Measurements from ENCODE around the gene TMEM41A. TPM values are rescaled to one million over a fixed set of nuclear protein-coding genes. Genes with fewer than 3 reads are reported as not detected.

Gene TMEM41A
- 18.5 TPM for total RNA-seq

- peak; percentile 95 for DNase-seq (ENCODE audit: low spot score)
- peak; percentile 96 for ATAC-seq
These were observed at the start of gene TMEM41A for GRCh38 chr3:185498503-185499396. TMEM41A (minus strand) TSS chr3:185499035; CDS start chr3:185498961, 74 bp downstream.

GRCh38 chr3:185540695-185541094, 41.9 kb upstream of the TMEM41A start:
- ATAC-seq, result no peak
- DNase-seq (ENCODE audit: low spot score), result no peak

- DNase-seq (ENCODE audit: low spot score) (no peak), ATAC-seq (no peak)
These were observed 41.1 kb upstream of the TMEM41A start for GRCh38 chr3:185539934-185540333.

GRCh38 chr3:185537369-185537970, 38.6 kb upstream of the TMEM41A start:
- ATAC-seq, result peak; percentile 27
- DNase-seq (ENCODE audit: low spot score), result no peak

GRCh38 chr3:185534511-185534910, 35.7 kb upstream of the TMEM41A start:
- DNase-seq (ENCODE audit: low spot score) (no peak), ATAC-seq (no peak)

- DNase-seq (ENCODE audit: low spot score) (no peak), ATAC-seq (no peak)
These were observed 34.1 kb upstream of the TMEM41A start for GRCh38 chr3:185532901-185533300.

- ATAC-seq (no peak), DNase-seq (ENCODE audit: low spot score) (no peak)
These were observed 32.0 kb upstream of the TMEM41A start for GRCh38 chr3:185530856-185531255.

- no peak for DNase-seq (ENCODE audit: low spot score)
These were observed 29.7 kb upstream of the TMEM41A start for GRCh38 chr3:185528532-185528931.

GRCh38 chr3:185527364-185527763, 28.5 kb upstream of the TMEM41A start:
- ATAC-seq (no peak), DNase-seq (ENCODE audit: low spot score) (no peak)

More at GRCh38 chr3:185528532-185528931, 29.7 kb upstream of the TMEM41A start:
- no peak for ATAC-seq

GRCh38 chr3:185526349-185526951, 27.6 kb upstream of the TMEM41A start:
- ATAC-seq (no peak), DNase-seq (ENCODE audit: low spot score) (no peak)

- ATAC-seq, result no peak
- DNase-seq (ENCODE audit: low spot score), result no peak
These were observed 22.7 kb upstream of the TMEM41A start for GRCh38 chr3:185521349-185522138.

- peak; percentile 85 for ATAC-seq
These were observed 20.2 kb upstream of the TMEM41A start for GRCh38 chr3:185519021-185519420.

GRCh38 chr3:185517387-185518130, 18.7 kb upstream of the TMEM41A start:
- DNase-seq (ENCODE audit: low spot score), result no peak
- ATAC-seq, result no peak

More at GRCh38 chr3:185519021-185519420, 20.2 kb upstream of the TMEM41A start:
- DNase-seq (ENCODE audit: low spot score), result no peak

- peak; percentile 98 for ATAC-seq
- peak; percentile 72 for DNase-seq (ENCODE audit: low spot score)
These were observed 12.9 kb upstream of the TMEM41A start for GRCh38 chr3:185511711-185512110.

- ATAC-seq, result no peak
- no peak for DNase-seq (ENCODE audit: low spot score)
These were observed 9.6 kb upstream of the TMEM41A start for GRCh38 chr3:185508335-185508991.

GRCh38 chr3:185507883-185508282, 9.0 kb upstream of the TMEM41A start:
- ATAC-seq, result no peak

GRCh38 chr3:185504636-185505035, 5.8 kb upstream of the TMEM41A start:
- no peak for DNase-seq (ENCODE audit: low spot score)
- peak; percentile 60 for ATAC-seq

More at GRCh38 chr3:185507883-185508282, 9.0 kb upstream of the TMEM41A start:
- no peak for DNase-seq (ENCODE audit: low spot score)

- DNase-seq (ENCODE audit: low spot score) (no peak), ATAC-seq (no peak)
These were observed 4.7 kb upstream of the TMEM41A start for GRCh38 chr3:185503521-185503920.

GRCh38 chr3:185502987-185503386, 4.2 kb upstream of the TMEM41A start:
- DNase-seq (ENCODE audit: low spot score), result no peak
- no peak for ATAC-seq

GRCh38 chr3:185490241-185490640, 8.6 kb downstream of the TMEM41A start:
- ATAC-seq (no peak), DNase-seq (ENCODE audit: low spot score) (no peak)
